COLO829 (cell line): ENCODE results near the gene CPNE7.

Experiments used
- DNase-seq: peaks from one replicate; pipeline ENCODE4 v3.0.0; 2012; ENCODE audit warnings: low spot score

CPNE7 gene

DNA sequence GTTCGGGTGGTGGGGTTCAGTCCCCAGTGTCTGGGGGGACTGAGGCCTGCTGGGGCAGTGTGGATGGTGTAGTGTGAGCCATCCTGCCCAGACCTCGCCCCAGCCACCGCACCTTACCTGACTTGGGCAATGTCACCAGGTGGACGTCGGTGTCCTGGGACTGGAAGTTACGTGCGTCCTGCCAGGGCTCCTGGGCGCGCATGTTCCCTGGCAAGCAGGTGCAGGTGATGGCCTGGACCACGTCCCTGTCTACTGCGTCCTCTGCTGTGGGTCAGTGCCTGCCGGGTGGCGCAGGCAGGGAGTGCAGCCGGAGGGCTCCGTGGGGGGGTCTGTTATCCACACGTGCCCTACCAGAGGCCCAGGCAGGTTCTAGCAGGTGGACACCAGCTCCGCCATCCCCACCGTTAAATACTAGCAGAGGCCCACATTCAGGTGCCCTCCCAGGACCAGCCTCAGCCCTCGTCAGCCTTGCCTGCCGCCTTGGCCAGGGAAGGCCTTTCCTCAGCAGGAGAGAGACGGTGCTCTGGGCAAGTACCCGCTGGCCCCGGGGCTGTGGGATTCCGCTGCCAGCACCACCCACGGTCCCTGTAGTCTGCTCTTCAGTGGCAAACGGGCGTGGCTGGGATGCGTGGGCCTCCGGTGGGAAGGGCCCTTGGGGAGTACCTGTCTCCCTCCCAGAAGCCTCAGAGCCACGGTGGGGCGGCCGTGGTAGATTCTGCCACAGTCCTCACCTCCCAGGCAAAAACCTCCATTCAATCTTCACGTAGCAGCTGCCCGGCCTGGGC is 29.8 kb downstream of the CPNE7 start:
- no peak for DNase-seq

DNA sequence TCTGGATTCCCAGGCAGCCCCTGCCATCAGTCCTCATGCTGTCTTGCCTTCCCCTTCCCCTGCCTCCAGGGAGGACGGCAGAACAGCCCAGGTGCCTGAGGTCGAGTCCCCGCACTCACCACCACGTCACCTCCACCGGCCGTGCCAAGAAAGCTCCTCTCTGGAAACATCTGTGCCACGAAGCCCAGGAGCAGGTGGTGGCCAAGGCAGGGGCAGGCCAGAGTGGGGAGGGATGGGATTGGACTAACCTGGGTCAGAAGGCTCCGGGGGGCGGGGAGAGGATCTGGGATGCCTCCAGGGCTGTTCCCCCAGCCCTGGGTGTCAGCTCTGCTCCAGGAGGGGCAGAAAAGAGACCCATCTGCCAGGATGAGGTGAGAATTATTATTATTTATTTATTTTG is 30.4 kb downstream of the CPNE7 start:
- no peak for DNase-seq

DNA sequence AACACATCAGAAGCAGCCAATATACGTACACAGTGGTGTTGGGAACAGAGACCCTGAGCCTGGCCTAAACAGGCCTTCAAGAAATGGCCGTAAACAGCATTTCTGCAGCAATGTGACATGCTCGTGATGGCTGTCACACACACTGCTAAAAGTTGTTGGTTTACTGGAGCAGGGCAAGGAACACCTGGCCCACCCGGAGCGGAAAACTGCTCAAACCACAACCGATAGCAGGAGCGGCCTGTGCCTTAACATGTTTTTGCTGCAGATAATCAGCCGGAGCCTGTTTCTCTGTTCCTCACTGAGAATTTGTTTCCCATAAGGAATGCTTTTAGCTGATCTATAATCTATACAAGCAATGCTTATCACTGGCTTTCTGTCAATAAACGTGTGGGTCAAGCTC is 31.9 kb downstream of the CPNE7 start:
- DNase-seq: no peak

DNA sequence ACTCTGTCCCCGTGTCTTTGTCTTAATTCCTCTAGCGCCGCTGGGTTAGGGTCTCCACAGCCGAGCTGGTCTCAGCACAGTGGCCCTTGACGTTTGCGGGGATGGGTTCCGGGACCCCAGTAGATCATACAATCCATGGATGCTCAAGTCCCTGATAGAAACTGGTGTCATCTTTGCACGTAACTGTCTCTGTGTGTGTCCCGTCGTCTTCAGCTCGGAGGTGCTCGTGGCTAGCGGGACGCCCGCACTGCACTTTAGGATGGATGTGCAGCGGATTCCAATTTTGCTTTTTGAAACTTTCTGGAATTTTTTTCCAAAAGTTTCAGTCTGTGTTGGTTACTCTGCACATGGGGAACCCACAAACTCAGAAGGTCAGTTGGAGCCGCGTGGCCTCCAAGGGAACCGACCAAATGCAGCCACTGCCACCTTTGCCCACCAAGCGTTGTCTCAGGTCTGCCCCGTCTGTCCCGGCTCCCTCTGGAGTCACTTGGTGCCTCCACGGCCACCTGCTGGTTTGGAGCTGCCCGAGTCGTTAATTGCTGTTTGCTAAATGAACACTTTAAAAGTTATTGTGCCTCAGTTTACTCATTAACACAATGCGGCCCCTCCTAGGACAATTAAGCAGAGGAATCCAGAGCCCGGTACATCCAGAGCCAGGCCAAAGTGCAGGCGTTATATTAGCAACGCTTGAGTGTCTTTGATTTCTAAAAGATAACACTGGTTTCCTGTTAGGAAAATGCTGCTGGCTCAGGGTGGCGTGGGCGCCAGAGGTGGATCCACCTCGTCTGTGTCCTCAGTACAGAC is 32.6 kb downstream of the CPNE7 start:
- no peak for DNase-seq

DNA sequence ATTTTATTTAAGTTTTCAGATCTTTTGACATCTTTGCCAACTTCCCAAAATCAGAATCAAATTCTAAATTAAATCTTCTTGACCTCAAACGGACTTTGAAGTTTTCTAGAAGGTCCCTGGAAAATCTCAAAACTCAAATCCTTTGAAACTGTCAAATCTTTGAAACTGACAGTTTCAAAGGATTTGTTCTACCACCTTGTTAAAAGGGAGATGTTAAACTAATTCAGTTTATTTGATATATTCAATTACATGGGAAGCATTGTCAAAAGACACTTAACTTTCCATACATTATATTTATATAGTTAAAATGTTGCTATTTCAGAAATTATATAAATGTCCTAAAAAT is 34.5 kb downstream of the CPNE7 start:
- DNase-seq: no peak

DNA sequence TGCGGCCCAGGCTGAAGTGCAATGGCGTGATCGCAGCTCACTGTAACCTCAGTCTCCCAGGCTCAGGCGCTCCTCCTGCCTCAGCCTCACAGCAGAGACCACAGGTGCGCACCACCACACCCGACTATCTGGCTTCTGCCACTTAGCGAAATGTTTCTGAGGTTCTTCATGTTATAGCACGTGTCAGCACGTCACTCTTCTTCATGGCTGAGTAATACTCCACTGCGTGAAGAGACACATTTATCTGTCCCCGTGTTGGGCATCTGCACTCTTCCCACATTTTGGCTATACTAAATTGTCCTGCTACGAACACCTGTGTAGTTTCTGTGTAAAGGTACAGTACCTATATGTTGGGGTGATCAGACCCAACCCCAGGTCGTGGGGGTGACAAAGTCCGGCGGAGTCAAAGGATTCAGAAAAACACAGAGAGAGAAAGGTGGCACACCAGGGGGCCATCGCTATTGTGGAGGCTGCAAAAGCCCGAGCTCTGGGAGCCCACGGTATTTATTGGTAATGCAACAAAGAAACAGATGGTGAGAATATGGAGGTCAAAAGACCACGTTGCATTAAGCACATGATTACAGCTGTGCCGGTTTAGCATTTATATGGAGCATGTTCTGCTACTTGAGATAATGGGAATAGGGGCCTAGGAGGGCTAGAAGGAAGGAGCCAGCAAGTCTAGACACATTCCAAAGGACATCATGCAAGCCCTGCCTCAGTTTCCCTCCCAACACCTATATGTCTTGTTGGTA is 37.0 kb downstream of the CPNE7 start:
- no peak for DNase-seq

DNA sequence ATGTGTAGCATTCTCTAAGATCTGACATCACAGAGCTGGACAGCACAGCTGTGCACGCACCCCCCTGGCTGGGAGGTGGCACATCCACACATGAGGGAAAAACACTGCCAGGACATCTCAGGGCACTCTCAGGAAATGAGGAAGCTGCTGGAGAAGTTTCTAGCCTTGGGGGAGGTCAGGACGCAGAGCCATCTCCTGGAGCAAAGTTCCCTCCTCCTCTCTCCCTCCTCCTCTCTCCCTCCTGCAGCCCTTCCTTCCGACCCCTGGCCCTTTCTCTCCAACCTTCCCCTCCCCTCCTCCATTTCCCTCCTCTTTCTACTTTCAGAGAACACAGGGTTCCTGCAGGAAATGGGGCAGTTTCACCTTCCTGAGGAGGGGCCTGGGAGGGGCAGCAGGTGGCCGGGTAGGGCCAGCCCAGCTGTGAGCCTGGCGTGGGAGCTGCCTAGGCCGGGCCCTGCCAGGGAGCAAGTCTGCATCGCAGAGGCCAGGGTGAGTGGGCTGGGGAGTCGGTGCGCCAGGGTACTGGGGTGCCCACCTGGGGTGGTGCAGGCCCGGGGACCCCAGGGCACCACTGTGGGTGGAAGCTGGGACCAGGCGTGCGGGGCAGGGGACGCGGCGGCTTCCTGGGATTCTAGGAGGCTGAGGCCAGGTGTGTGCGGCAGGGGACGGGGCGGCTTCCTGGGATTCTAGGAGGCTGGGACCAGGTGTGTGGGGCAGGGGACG is 37.8 kb downstream of the CPNE7 start, which contains the start of gene DPEP1:
Gene DPEP1, plus strand, starts transcription at position 412 of the 723 bp plus-strand sequence. CDS start 16,769 bp downstream, outside the sequence.
- DNase-seq: no peak

DNA sequence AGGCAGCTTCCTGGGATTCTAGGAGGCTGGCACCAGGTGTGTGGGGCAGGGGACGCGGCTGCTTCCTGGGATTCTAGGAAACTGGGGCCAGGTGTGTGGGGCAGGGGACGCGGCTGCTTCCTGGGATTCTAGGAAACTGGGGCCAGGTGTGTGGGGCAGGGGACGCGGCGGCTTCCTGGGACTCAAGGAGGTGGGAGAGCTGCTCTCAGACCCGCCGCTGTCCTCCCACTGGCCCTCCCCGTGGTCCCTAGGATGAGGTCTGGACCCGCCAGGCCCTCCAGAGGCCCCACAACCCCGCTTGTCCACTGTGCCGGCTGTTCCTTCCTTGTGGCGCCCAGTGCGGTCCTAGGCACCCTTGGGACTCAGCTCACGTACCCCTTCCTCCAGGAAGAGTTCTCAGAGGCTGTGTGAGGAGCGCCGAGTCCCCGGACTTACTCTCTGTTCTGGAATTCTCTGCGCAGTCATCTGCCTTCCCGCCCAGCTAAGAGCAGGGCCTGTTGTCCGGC is 38.4 kb downstream of the CPNE7 start:
- no peak for DNase-seq

DNA sequence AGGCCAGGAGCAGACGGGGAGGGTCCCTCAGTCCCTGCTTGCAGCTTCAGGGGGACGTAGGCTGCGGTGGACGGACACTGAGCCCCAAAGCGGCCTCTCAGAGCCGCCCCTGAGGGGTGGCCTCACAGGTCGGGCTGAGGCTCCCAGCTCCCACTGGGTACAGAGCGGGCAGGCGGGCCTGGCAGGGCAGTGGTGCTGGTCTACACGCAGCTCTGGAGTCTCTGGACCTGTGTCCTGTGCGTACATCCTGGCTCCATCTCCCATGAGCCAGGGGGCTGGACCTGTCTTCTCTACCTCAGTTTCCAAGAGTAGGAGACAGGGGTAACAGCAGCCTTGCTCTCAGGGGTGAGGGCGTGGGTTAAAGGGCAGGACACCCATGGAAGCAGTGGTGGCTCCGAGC is 39.6 kb downstream of the CPNE7 start:
- no peak for DNase-seq

DNA sequence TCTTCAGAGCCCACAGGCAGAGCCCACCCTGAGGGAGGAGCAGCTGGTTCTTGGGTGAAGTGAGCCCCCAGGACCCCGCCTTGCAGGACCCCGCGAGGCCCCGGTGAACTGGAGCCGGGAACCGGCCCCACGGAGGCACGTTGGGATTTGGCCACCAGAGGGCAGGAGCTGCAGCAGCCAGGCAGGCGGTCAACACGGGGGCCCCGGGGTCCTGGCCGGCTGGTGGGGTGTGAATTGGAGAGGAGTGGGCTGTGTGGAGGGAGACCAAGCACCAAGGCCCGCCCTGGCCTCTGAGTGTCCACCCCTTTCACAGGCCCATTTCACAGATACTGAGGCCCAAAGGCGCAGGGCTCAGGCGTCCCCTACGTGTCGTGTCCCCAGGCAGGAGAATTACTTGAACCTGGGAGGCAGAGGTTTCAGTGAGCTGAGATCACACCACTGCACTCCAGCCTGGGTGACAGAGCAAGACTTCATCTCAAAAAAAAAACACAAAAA is 40.1 kb downstream of the CPNE7 start:
- no peak for DNase-seq

DNA sequence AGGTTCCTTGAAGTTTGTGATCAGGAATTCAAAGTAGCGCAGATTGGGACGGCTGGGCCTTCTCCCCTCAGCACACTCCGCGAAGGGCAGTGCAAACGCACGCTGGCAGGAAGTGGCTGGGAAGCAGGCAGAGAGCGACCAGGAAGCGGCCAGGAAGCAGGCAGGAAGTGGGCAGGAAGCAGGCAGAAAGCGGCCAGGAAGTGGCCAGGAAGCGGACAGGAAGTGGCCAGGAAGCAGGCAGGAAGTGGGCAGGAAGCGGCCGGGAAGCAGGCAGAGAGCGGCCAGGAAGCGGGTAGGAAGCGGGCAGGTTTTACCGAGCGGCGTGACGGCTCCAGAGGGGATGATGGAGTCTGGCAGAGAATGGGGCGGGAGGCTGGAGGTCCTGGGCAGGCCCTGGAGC is 41.1 kb downstream of the CPNE7 start:
- no peak for DNase-seq

DNA sequence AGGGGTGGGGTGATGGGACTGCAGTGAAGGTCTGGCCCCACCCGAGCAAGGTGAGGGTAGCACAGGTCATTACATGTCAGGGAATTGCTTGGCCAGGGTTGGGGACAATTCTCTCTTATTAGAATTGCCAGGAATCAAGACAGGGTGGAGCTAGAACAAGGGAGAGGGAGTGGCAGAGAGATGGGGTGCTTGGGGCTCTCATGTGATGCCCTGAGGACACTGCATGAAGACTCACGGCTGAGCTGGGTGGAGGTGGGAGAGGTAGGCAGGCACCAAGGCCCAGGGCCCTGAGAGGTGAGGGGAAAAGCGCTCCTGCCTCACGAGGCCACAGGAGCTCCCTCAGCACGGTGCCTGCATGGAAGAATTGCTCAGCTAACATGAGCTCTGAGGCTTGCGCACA is 41.5 kb downstream of the CPNE7 start:
- DNase-seq: no peak

DNA sequence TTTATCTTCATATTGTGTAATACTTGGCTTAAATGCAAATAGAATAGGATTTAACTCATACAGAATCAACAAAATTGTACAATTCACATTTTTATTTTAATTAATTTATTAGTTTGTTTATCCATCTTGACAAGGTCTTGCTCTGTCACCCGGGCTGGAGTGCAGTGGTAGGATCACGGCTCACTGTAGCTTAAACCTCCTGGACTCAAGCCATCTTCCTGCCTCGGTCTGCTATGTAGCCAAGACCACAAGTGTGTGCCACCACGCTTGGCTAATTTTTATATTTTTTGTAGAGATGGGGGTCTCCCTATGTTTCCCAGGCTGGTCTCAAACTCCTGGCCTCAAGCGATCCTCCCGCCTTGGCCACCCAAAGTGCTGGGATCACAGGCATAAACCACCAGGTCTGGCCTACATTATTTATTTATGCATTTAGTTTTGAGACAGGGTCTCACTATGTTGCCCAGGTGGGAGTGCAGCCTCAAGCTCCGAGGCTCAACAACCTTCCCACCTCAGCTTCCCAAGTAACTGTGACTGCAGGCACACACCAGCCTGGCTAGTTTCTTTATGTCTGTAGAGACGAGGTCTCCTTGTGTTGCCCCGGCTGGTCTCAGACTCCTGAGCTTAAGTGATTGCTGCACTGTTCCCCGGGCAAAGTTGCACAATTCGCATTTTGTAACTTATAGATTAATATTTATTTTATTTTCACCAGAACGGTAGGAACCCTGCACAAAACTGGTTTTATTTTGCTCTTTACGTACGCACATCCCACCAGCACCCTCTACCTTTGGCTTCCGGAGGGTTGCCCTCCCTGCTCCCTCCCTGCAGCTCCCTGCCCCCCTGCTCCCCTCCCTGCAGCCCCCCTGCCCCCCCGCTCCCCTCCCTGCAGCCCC is 42.8 kb downstream of the CPNE7 start:
- no peak for DNase-seq

DNA sequence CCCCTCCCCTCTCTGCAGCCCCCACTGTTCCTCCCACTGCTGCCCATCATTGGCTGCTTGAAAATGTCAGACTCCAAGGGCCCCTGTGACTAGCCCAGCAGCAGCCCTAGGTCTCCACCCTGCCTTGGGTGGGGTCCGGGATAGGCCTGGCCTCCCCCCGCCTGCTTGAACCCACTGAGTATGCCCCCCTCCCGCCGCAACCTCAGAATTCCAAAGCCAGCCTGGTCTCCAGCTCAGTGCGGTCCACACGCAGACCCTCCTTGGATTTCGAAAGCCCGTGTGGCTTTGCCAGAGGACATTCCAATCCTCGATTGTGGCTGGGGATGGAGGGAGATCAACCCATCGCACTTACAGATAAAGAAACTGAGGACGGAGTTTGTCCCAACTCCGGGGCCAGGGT is 44.3 kb downstream of the CPNE7 start:
- DNase-seq: no peak

DNA sequence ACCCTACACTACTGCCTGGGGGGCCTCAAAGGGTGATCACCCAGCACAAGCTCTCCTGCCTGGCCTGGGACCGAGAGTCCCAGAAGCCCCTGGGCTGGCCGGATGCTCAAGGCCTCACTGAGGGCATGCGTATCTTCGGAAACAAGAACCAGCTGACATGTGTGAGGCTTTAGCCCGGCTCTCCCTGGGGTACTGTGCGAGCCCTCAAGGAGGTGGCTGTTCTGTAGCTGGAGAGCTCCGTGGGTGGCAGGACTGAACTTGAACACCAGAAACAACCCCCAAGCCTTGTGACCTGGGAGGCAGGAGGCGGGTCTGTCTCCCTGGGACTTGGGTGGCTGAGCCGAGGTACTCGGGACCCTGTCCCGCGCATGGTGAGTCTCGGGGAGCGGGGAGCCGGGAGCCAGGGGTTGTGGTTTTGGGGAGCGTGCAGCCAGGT is 44.9 kb downstream of the CPNE7 start:
- no peak for DNase-seq

DNA sequence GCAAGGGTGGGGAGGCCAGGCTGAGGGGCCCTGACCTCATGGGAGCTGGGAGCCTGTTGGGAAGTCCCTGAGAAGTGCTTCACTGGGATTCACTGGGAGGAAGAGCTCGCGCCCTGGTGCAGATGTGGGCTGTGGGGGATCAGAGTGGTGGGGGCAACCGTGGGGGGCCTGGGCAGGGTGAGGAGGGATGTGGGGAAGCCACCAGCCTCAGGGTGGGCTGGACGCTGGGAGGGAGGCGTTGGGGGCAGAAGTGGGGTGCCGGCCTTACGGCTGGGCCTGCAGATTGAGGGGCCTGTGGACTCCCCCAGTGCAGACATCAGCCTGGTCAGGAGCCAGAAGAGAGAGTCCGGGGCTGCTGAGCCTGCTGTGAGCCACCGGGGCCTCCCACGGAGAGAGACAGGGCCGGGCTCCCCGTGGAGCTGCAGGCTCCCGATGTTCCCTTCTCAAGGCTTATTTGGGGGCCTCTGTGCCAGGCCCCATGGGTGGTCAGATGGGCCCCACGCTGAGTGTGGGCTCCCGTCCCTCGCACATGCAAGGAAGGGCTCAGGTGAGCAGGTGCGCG is 45.7 kb downstream of the CPNE7 start:
- no peak for DNase-seq

DNA sequence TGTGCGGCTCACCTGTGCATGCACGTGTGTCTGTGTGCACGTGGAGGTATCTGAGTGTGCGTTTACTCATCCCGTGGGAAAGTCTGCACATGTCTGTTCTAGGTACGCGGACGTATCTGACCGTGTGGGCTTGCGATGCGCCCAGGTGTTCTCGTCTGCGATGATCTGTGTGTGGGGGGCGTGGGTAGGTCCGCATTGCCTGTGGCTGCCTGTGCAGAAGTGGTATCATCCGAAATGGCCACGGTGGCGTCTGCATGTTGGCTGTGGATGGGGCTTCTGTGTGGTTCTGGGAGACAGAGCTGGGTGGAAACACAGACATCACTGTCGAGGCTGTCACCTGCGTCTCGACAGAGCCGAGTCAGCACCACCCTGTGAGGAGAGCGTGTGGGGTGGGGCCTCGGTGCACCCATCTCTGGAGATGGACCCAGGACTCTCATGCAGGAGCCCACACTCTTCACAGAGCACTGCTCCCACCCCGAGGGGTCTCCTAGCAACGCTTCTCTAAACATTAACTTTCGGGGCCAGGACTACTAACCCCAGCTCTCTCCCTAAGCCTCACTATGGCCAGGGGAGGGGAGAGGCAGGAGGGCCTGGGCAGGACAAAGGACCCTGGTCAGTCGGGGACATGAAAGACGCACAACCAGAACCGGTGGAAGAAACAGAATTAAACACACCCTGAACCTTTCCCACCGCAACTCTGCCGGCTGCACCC is 46.3 kb downstream of the CPNE7 start:
- no peak for DNase-seq

DNA sequence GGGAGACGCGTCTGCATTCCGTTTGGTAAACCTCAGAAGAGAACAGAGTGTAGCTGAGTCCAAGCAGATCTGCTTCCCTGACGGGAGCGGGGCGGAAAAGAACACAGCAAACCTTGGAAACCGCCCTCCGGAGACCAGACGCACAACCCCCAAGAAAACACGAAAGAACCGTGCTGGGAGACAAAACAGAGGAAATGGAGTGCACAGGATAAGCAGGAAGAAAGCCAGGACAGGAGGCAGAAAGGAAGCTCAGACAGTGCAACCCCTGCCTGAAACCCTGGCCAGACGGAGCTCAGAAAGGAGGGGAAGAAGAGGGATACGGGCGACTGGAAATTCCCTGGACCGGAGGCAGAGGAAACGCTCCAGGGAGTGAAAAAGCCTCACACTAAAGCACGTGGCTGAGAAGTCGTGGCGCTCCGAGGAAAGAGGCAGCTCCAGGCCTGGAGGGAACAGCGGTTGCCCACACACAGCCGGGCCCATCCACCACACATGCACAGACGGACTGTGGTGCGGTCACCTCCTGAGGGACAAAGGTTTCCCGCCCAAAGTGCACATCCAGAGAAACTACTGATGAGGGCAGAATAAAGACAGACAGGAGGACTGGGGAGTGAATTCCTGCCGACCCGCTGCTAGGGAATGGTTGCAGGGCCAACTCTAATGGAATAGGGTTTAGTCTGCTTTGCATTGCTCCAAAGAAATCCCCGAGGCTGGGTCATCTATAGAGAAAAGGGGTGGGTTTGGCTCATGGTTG is 48.1 kb downstream of the CPNE7 start:
- no peak for DNase-seq
